CD4-positive, alpha-beta T cell treated with Interleukin-17A for 4 hours (primary cell): ENCODE results near the gene RABEP2.
A peak's percentile ranks its signal among the peaks of the same experiment; 100 is the strongest.
"Not testable (repeated sequence)": the region's sequence is repeated elsewhere in the genome, so short reads cannot be mapped to it uniquely, and the experiment has no call there.

Experiments
- DNase-seq: peaks from one replicate; pipeline ENCODE4 v3.0.0-alpha.2; 2020; ENCODE audit warnings: mixed read lengths

The RABEP2 gene

DNA sequence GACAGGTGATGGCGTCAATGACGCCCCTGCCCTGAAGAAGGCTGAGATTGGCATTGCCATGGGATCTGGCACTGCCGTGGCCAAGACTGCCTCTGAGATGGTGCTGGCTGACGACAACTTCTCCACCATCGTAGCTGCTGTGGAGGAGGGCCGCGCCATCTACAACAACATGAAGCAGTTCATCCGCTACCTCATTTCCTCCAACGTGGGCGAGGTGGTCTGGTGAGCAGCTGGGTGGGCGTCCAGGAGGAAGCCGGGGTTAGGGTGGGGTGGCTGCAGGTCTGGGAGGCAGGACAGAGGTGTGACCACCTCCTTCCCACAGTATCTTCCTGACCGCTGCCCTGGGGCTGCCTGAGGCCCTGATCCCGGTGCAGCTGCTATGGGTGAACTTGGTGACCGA lies 23.2 kb downstream of the RABEP2 start:
- DNase-seq, result no peak

DNA sequence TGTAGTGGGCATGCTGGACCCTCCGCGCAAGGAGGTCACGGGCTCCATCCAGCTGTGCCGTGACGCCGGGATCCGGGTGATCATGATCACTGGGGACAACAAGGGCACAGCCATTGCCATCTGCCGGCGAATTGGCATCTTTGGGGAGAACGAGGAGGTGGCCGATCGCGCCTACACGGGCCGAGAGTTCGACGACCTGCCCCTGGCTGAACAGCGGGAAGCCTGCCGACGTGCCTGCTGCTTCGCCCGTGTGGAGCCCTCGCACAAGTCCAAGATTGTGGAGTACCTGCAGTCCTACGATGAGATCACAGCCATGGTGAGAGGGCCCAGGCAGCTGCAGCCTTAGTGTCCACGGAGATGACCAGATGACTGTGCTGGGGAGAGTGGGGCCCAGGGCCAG lies 24.4 kb downstream of the RABEP2 start:
- DNase-seq, result no peak

DNA sequence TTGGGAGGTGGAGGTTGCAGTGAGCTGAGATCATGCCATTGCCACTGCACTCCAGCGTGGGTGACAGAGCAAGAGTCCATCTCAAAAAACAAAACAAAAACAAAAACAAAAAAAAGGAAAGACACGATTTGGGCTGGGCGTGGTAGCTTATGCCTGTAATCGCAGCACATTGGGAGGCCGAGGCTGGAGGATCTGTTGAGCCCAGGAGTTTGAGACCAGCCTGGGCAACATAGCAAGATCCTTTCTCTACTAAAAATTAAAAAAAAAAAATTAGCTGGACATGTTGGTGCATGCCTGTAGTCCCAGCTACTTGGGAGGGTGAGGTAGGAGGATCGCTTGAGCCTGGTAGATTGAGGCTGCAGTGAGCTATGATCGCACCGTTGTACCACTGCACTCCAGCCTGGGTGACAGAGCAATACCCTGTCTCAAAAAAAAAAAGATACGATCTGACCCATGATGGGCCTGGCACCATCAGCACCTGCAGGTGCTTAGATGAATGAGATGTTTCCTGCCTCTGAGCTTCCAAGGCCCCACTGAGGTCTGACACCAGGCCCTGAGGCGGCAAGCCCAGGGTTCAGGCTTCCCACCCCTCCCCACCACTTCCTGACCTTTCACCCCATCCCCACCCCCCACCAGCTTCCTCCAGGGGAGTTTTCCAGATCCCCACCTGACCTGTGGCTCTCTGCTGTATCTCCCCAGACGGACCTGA lies 25.0 kb downstream of the RABEP2 start:
- no peak for DNase-seq

DNA sequence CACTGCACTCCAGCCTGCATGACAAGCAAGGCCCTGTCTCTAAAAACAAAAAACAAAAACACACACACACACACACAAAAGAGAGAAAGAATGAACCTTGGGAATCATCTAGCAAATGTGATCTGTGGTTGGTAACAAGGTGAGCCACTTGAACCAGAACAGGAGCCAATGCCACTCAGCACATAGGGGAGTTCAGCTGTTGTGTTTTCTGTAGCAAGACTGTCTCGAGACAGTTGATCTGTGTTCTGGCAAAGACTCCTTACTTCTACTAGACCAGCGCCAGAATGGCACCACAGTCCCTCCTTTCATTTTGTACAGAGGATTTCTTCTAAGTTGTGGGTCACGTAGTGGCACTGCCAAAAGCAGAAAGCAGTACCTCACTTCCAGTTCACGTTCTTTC lies 26.1 kb downstream of the RABEP2 start:
- DNase-seq, result no peak

DNA sequence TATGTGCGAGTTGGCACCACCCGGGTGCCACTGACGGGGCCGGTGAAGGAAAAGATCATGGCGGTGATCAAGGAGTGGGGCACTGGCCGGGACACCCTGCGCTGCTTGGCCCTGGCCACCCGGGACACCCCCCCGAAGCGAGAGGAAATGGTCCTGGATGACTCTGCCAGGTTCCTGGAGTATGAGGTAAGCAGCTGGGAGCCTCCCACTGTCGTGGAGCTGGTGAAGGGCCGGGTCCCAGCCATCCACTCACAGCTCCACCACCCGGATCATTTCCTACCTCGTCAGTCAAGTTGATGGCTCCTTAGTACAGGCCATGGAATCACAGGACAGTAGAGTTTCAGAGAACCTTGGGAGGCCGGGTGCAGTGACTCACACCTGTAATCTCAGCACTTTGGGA lies 26.8 kb downstream of the RABEP2 start:
- DNase-seq, result no peak

DNA sequence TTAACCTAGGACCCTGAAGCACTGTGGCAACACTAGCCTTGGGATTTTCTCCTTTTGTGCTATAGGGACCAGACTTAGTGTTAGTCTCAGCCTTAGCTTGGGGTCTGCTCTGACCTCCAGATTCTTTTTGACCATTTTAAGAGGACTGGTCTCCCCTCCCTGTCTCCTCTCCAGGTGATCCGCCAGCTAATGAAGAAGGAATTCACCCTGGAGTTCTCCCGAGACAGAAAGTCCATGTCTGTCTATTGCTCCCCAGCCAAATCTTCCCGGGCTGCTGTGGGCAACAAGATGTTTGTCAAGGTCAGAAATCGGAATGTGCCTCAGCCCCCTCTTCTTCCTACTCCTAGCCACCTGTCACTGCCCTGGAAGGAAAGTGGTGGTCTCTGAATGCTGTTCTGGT lies 27.2 kb downstream of the RABEP2 start:
- DNase-seq, result no peak

DNA sequence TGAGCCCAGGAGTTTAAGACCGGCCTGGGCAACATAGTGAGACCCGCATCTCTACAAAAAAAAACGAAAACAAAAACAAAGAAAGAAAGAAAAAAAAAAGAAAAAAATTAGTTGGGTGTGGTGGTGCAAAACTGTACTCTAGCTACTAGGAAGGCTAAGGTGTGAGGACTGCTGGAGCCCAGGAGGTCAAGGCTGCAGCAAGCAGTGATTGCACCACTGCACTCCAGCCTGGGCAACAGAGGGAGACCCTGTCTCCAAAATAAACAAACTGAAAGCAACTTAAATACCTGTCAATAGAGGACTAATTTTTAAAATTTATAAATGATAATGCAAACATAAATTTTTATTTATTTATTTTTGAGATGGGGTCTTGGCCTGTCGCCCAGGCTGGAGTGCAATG lies 29.4 kb downstream of the RABEP2 start:
- DNase-seq, result no peak

DNA sequence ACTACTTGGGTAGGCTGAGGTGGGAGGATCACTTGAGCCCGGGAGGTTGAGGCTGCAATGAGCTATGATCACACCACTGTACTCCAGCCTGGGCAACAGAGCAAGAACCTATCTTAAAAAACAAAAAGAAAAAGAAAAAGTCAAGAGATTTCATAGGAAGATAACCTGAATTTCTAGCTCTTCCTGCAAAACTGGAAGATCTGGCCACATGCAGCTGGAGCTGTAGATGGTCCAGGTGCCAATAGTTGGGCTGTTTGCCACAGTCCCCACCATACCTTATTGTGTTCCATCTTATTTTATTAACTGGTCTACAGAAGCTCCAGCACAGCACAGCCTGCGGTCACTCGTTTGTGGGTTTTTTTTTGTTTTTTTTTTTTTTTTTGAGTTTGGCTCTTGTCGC lies 31.7 kb downstream of the RABEP2 start:
- DNase-seq, result no peak

DNA sequence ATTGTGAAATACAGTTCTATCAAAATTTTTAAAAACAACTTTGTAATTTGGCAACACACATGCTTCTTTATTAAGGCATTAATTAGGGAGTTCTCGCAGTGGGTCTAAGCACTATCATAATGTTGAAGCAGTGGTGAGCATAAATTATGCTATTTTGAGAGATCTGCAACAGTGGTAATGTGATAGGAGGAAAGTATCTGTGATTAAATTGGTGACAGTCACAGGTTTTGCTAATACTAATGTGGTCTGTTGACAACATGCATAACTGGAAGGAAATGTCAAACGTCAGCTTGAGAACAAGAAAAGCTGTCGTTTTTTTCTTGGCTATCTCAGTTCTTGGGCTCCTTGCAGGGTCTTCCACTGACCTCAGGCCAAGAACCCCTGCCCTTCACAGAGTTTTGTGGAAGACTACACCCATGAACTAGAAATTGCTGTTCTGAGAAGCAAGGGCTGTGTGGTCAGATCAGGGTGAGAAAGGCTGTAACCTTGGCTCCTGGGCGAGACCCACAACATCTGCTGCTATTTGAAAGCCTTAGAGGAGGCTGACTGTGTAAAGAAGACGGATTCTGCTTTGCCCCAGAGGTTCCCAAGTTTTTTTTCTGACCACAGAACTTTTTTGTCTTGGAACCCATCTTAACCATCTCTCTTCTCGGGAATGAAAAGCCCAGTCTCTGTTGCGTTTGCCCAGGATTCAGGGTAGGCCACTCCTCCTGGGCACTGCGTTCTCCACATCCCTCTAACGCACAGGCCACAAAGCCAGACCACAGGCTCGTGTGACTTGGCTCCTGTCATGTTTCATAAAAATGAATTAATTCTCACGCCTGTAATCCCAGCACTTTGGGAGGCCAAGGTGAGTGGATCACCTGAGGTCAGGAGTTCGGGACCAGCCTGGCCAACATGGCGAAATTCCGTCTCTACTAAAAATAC lies 32.8 kb downstream of the RABEP2 start:
- no peak for DNase-seq

DNA sequence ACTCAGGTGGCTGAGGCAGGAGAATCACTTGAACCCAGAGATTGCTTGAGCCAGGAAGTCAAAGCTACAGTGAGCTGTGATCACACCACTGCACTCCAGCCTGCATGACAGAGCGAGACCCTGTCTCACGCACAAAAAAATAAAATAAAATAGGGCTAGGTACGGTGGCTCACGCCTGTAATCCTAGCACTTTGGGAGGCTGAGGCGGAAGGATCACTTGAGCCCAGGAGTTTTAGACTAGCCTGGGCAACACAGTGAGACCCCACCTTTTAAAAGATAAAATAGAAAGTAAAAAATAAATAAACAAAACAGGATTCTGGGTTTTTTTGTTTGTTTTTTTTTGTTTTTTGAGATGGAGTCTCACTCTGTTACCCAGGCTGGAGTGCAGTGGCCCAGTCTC lies 34.7 kb downstream of the RABEP2 start:
- not testable (repeated sequence) for DNase-seq

DNA sequence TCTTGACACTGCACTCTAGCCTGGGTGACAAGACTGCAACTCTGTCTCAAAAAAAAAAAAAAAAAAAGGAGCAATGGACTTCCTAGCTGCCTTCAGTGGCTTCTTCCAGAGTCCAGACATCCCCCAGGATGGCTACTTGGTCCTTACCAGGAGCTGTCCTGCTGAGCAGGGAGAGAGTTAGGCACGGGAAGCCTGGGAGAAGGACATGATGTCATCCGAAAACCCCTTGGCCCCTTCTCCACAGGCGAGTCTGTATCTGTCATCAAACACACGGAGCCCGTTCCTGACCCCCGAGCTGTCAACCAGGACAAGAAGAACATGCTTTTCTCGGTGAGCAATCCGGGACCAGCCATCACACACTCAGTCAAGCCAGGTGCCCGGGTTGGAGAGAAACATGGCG lies 38.1 kb downstream of the RABEP2 start:
- no peak for DNase-seq

DNA sequence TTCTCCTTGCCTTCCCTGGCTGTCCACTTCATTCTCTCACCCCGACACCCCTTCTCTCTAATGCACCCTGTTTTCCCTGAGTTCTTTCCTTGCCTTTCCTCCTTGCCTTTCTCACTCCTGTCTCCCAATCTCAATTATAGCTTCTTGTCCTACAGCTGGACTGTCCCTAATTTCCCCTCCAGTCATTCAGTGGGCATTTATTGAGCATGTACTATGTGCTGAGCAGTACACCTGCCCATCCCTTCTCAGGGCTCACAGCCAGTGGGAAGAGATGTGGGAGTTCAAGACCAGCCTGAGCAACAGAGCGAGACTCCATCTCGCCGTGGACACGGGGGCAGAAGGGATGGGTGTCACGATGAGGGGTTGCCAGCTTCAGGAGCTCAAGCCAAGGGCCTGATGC lies 41.0 kb downstream of the RABEP2 start:
- DNase-seq, result no peak

DNA sequence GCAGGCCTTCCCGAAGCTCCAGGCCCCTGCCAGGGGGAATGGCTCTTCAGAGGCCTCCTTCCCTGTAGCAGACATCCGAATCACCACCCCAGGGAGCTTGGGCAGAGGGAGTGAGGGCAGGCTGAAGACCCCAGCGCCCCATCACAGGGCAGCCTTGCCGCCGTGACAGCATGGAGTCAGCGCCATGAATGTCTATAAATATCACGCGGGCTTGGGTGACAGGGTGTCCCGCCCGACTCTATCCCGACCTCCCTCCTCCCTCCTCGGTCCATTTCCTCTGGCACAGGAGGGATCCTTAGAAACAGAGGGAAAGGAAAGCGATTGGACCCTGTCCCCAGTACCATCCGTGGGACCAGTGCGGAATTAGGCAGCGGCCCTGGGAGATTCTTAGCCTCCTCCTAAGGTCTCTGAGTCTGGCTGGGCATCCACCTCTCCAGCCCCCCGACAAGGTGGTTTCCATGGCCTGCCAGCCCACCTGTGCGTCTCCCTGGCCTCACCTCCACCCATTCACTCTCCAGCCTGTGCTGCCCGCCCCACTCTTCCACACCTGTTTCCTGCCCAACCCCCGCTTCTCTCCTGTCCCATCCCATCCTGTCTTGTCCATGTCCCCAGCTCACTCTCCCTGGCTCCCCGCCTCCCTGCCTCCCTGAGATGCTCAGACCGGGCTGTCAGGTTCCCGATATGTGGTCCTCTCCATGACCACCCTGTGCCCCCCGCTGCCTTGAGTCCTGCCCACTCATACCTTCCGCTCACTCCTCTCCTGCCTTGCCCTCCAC lies 41.6 kb downstream of the RABEP2 start:
- no peak for DNase-seq

DNA sequence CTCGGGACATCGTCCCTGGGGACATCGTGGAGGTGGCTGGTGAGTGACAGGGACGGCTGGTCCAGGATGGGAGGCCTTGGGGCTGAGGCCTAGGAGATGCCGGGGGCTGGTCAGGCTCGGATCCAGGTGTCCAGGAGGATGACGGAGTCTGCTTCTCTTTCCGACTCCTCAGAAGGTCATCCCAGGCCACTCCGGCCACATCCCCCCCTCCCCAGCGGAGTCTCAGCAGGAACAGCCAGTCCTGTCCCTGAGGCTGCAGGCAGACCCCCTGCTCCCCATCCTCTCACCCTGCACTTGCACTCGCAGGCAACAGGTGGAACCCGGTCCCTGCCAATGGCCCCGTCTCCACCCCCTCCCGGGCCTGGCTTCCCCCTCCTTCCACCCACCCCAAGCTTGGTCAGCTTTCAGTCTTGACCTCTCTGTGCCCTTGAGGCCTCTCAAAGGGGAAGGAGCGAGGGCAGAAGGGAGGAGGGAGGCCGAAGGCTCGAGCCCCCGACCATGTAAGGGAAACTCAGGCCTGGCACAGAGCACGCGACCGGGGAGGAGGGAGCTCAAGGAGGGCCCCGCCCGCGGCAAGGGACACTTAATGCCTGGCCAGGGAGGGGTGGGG lies 42.4 kb downstream of the RABEP2 start:
- DNase-seq, result no peak

DNA sequence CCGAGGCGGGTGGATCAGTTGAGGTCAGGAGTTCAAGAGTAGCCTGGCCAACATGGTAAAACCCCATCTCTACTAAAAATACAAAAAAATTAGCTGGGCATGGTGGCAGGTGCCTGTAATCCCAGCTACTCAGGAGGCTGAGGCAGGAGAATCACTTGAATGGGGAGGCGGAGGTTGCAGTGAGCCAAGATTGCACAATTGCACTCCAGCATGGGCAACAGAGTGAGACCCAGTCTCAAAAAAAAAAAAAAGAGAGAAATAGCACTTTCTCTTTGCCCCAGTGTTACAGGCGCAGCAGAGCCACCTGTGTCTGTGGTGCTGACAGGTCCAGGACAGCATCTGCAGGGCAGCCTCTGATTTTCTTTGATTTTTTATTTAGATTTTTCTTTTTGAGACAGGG lies 43.5 kb downstream of the RABEP2 start:
- not testable (repeated sequence) for DNase-seq

DNA sequence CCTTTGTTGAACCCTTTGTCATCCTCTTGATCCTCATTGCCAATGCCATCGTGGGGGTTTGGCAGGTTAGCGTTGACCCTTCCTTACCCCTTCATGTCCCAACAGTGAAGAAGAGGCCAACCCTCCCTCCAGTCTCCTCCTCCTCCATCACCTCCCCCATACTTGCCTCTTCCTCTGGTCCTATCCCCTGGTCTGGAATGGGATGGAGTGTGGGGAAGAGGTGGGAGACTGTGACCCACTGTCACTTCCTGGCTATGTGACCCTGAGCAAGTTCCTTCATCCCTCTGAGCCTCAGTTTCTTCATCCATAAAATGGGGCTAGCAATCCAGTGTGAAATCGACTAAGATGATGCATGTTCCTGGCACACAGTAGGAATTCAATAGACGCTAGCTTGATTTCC lies 44.1 kb downstream of the RABEP2 start:
- no peak for DNase-seq

DNA sequence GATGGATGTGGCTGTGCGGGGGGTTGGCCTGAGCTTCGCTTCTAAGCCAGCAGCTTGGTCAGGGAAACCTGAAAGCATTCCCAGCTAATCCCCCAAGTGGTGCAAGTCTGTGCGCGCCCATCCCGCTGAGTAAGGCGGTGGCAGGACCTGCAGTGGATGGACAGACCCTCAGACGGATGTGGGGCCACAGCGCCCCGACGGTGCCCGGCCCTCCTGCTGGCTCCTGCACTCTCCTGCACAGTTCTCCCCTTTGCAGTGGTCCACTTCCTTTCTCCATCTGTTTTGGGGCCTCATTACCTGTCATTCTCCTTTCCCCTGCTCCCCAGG lies 44.5 kb downstream of the RABEP2 start:
- no peak for DNase-seq

DNA sequence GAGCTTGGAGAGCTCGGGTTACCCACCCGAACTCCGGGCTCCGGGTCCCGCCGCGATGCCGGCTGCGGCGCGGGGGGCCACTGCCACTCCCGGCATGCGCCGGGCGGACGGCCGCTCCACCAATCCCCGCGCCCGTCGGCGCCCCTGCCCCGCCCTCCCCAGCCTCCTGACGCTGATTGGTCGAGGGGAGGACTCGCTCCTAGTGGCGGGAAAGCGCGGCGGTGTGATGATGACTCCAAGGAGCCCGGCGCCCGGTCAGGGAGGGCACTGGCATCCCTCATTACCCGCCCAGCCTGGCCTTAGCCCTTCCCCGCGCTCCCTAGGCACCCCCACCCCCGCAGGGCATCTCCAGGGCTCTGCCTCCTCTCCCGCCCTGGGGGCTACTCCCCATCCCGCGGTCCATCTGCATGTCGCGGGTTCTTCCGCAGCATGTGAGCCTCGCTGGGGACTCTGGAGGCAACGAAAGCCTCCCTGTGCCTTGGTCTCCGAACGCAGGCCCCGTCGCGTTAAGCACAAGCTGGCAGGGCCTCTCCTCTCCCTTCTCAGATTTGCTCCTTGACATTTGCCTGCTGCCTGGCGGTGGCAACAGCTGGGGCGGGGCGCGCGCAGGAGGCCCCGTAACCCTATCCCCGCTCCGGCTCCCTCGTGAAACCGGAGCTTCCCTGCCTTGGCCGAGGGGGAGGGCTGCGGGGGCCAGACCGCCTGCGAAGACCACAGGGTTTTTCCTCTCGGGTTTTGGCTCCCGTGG lies 45.0 kb downstream of the RABEP2 start:
- DNase-seq, result peak; percentile 92

DNA sequence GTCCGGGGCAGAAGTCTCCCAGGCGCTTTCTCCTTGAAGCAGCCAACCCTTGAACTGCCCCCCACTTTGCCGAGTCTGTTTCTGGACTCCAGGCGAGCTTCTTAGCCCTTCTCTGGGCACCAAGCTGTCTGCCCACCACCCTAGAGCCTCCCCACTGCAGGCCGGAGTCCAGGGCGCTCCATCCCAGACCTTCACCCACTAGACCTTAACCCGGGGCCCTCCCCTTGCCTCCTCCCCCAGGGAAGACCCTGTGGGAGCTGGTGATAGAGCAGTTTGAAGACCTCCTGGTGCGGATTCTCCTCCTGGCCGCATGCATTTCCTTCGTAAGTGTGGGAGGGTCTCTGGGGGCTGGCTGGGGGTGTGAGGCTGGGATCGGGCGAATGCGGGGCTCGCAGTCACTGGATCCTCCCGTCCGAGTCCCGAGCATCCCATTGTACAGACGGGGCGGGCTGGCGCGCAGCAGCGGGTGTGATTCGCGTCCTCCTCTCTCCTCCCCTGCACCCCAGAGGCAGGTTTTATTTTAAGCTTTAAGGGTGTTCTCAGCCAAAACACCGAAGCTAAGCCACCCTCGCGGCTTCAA lies 45.7 kb downstream of the RABEP2 start:
- no peak for DNase-seq

DNA sequence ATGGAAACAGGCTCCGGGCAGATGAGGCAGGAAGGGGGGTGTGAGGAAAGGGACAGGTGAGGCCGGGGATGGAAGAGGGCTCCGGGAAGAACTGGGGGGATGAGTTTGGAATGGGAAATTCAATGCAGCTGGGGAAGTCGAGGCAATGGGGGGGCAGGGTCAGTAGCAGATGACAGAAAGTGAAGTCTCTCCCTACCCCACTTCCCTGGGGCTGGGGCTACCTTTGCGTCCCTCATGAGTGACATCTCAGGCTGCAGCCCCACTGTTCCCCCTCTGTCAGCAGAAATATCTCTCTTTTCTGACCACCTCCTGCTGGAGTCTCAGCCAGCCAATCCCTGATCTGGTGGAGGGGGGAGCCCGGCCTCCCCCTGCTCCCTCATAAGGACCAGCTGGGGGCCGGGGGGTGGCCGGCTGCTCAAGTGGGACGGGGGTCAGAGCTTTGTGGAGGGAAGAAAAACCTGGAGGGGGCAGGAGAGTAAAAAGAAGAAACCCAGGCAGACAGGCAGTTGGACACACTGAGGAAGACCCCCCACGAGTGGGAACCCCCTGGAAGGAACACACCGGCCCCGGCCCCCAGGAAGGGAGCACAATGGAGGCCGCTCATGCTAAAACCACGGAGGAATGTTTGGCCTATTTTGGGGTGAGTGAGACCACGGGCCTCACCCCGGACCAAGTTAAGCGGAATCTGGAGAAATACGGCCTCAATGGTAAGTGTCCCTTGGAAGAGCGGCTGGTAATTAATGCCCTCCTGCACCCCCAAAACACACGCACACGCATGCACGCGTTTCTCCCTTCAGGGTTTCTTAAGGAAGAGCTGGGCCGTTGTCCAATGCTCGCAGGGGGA lies 46.7 kb downstream of the RABEP2 start, which contains the start of gene ATP2A1:
Gene ATP2A1 (plus strand): TSS at position 406 of the 844 bp plus-strand sequence. CDS start 184 bp downstream, at position 590.
- no peak for DNase-seq

DNA sequence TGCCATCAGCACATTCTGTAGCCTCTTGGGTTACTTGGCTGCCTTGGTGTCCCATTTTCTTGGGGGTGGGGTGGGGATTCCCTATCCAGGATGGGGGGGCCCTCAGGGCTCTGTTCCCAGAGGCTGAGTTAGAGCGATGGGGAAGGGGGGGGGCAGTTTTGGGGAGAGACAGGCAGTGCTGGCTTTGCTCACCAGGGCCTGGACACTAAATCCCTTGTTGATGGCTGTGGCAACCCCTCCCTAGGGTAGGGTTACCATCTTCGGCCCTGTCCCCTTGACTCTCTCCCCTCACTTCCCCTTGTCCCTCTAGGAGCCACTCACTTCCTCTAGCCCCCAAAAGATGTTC lies 47.4 kb downstream of the RABEP2 start:
- no peak for DNase-seq
